Endodermal cell (in vitro differentiated cells): Measurements from ENCODE around the gene SERTAD1. TPM values are rescaled to one million over a fixed set of nuclear protein-coding genes. Genes with fewer than 3 reads are reported as not detected.
A peak's percentile ranks its signal among the peaks of the same experiment; 100 is the strongest.
"Not testable (repeated sequence)": the region's sequence is repeated elsewhere in the genome, so short reads cannot be mapped to it uniquely, and the experiment has no call there.

Source experiments
- DNase-seq: peaks from one replicate; pipeline ENCODE4 v3.0.0-alpha.2; 2017
- H3K27ac ChIP-seq: 2 replicates; pipeline ENCODE4 v1.5.1; 2013; ENCODE audit warnings: mild to moderate bottlenecking, low read depth, low read length, moderate library complexity
- H3K27me3 ChIP-seq: 2 replicates; pipeline ENCODE4 v1.6.1; 2013; ENCODE audit warnings: mild to moderate bottlenecking, low read length, moderate library complexity; ENCODE audit not compliant: insufficient read depth, control insufficient read depth, poor library complexity, severe bottlenecking
- H3K36me3 ChIP-seq: 2 replicates; pipeline ENCODE4 v1.7.0; 2013; ENCODE audit warnings: mild to moderate bottlenecking, low read length, moderate library complexity; ENCODE audit not compliant: control insufficient read depth, insufficient read depth
- H3K4me1 ChIP-seq: one replicate; pipeline ENCODE4 v1.7.0; 2013; ENCODE audit warnings: low read length; ENCODE audit not compliant: control insufficient read depth, insufficient read depth
- H3K4me3 ChIP-seq: 2 replicates; pipeline ENCODE4 v1.5.1; 2013; ENCODE audit warnings: mild to moderate bottlenecking, low read length, moderate library complexity
- H3K9ac ChIP-seq: 2 replicates; pipeline ENCODE4 v1.6.1; 2013; ENCODE audit warnings: mild to moderate bottlenecking, low read length, moderate library complexity; ENCODE audit not compliant: poor library complexity, severe bottlenecking; ENCODE audit errors: extremely low read depth
- H3K9me3 ChIP-seq: 2 replicates; pipeline ENCODE4 v1.6.1; 2013; ENCODE audit warnings: mild to moderate bottlenecking, low read length, moderate library complexity; ENCODE audit not compliant: control insufficient read depth
- H3K27ac Mint-ChIP-seq: 2 replicates; pipeline ENCODE4 v1.8.0; 2020; ENCODE audit warnings: mixed read lengths
- H3K27me3 Mint-ChIP-seq: 2 replicates; pipeline ENCODE4 v1.8.0; 2021; ENCODE audit warnings: mild to moderate bottlenecking, mixed read lengths; ENCODE audit not compliant: insufficient read depth
- H3K36me3 Mint-ChIP-seq: 2 replicates; pipeline ENCODE4 v1.8.0; 2020; ENCODE audit warnings: low read depth, mixed read lengths
- H3K4me1 Mint-ChIP-seq: 2 replicates; pipeline ENCODE4 v1.8.0; 2020; ENCODE audit warnings: mixed read lengths
- H3K4me3 Mint-ChIP-seq: 2 replicates; pipeline ENCODE4 v1.8.0; 2020; ENCODE audit warnings: mild to moderate bottlenecking, moderate library complexity, mixed read lengths
- H3K9me3 Mint-ChIP-seq: 2 replicates; pipeline ENCODE4 v1.8.0; 2020; ENCODE audit warnings: mild to moderate bottlenecking, mixed read lengths
- CTCF ChIP-seq: fragments of 200-600 bp; sonication (generic); conservative IDR thresholded peaks from 2 replicates; pipeline ENCODE4 v1.5.0; 2021; ENCODE audit warnings: antibody characterized with exemption, mild to moderate bottlenecking
- WGBS, 2 experiments: methylation state at CpG; one replicate each; pipeline versions ENCODE4 v1.1.5 to v1.1.7; 2013; ENCODE audit warnings: missing lambda C conversion rate in 2 of 2, mixed read lengths in 1 of 2; ENCODE audit not compliant: insufficient coverage in 1 of 2, insufficient read length in 1 of 2; 5-methylcytosine and 5-hydroxymethylcytosine counted together
- total RNA-seq, 2 donors: library from RNA; stranded (reverse); fragmentation: NEBNext Ultra II Directional in 1 of 2; extraction: Animal tissue kit (Norgen Biotek cat#: 25700) in 1 of 2; gene quantifications; 2 replicates in 1 of 2; 3 replicates in 1 of 2; pipeline ENCODE4 v1.2.1, GENCODE V29; 2021

Gene SERTAD1
- total RNA-seq, 2 donors from 2014 or later: 4.0 to 4.5 TPM

GRCh38 chr19:40438284-40438683 is 12.5 kb upstream of the SERTAD1 start:
- Mint-ChIP-seq H3K27ac (no peak overlapping the region), H3K36me3 (peaks cover 31% of the 10 kb centered on the region), H3K9me3 (no peaks in the 10 kb centered on the region), H3K4me1 (peaks cover 15% of the 10 kb centered on the region), H3K27me3 (no peaks in the 10 kb centered on the region), H3K4me3 (no peak overlapping the region)
- WGBS, 2 experiments: 93 to 98% methylated on average over 3 of the region's 3 CpGs
- Histone ChIP-seq H3K9ac (no peak overlapping the region), H3K4me3 (no peak overlapping the region), H3K27ac (no peak overlapping the region), H3K4me1 (no peaks in the 10 kb centered on the region), H3K36me3 (peaks cover 29% of the 10 kb centered on the region), H3K9me3 (no peaks in the 10 kb centered on the region), H3K27me3 (no peaks in the 10 kb centered on the region)
- TF ChIP-seq CTCF: no peak
- DNase-seq: no peak

DNA sequence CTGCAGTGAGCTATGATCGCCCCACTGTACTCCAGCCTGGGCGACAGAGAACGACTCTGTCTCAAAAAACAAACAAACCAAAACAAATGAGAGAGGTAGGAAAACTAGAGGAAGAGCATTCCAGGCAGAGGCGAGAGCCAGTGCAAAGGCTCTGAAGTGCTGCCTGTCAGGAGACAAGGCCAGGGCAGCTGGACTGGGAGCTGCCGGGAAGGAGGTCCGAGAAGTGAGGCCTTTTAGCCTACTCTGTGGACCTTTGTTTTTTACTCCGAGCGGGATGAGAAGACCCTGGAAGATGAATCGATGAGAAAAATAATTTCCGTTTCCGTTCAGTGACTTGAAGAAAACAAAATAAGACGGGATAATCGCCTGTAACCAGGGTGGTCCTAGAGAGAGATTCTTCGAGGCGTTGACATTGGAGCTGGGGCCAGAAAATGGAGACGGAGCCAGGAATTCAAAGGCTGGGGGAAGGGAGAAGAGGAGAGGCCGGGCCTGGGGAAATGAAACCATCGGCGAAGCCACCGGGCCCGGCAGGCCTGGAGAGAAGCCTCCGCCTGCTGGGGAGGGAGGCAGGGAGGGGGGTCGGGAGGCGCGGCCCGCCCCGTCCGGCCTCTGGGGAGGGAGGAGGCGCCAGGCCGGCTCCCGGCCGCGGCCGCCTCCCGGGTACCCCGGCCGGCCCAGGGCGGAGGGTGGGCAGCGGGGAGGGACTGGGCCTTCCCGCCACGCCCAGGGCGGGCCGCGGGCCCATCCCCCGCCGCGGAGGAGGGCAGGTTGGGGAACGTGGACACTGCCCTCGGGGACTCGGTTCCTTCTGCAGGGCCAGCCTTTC is 7.8 kb upstream of the SERTAD1 start:
- DNase-seq: peak; percentile 93
- Mint-ChIP-seq H3K36me3 (no peaks in the 10 kb centered on the region), H3K27me3 (no peaks in the 10 kb centered on the region), H3K4me3 (peak overlapping the region; percentile 62), H3K9me3 (no peaks in the 10 kb centered on the region), H3K4me1 (peaks cover 11% of the 10 kb centered on the region), H3K27ac (peak overlapping the region; percentile 93)
- no peaks in the 10 kb centered on the region for H3K4me1 ChIP-seq
- WGBS, 2 experiments: 6 to 12% methylated on average over 21 to 50 of the region's 50 CpGs
- peak overlapping the region; percentile 78 for H3K9ac ChIP-seq
- H3K27me3 ChIP-seq: no peaks in the 10 kb centered on the region
- H3K9me3 ChIP-seq: no peaks in the 10 kb centered on the region
- no peaks in the 10 kb centered on the region for H3K36me3 ChIP-seq
- no peak for TF ChIP-seq CTCF
- H3K27ac ChIP-seq: peak overlapping the region; percentile 83
- peak overlapping the region; percentile 84 for H3K4me3 ChIP-seq

DNA sequence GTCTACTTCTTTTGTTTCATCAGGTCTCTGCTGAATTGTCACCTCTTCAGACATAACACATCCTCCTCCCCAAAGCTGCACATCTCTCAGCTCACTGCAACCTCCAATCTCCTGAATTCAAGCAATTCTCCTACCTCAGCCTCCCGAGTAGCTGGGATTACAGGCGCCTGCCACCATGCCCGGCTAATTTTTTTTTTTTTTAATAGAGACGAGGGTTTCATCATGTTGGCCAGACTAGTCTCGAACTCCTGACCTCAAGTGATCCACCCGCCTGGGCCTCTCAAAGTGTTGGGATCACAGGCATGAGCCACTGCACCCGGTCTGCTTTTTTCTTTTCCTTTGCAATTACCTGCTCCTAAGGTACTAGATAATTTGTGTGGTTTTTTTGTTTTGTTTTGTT is 7.0 kb upstream of the SERTAD1 start:
- not testable (repeated sequence) for H3K9me3 ChIP-seq, H3K36me3 ChIP-seq, H3K27me3 Mint-ChIP-seq, H3K27me3 ChIP-seq, H3K9me3 Mint-ChIP-seq, H3K27ac ChIP-seq, H3K36me3 Mint-ChIP-seq, DNase-seq, H3K4me1 ChIP-seq
- peak overlapping the region; percentile 78 for H3K9ac ChIP-seq
- peak overlapping the region; percentile 84 for H3K4me3 ChIP-seq
- Mint-ChIP-seq H3K27ac (peak overlapping the region; percentile 93), H3K4me3 (peak overlapping the region; percentile 62), H3K4me1 (peaks cover 11% of the 10 kb centered on the region)
- 81 to 88% methylated on average over 6 to 7 of the region's 7 CpGs for WGBS, 2 experiments
